ENCODE results near the gene IGF2R. TPM values are rescaled to one million over a fixed set of nuclear protein-coding genes. Genes with fewer than 3 reads are reported as not detected.

The IGF2R gene
- total and polyA plus RNA-seq, 8 donors = 56.5 to 153 (median 60.4) TPM

- intact Hi-C loops (cut with DNase I) = no loop called here
- H3K4me1 ChIP-seq = peaks cover 3 to 6% of the 10 kb centered on the region in 2 donors
- peaks cover 0 to 98% of the 10 kb centered on the region in 2 donors for H3K36me3 ChIP-seq
- no peak overlapping the region for H3K27ac ChIP-seq
- H3K4me3 ChIP-seq = no peak overlapping the region
- no peaks in the 10 kb centered on the region for H3K27me3 ChIP-seq
- DNase-seq (no peak), ATAC-seq (no peak)
- H3K9me3 ChIP-seq = no peaks in the 10 kb centered on the region
- no peak for TF ChIP-seq CTCF (IDR thresholded peaks at IDR 0.05)
Observed at GRCh38 chr6:160032538-160032937, 63.7 kb downstream of the IGF2R start.

- no peak overlapping the region for H3K4me3 ChIP-seq
- no peaks in the 10 kb centered on the region for H3K27me3 ChIP-seq
- peaks cover 0 to 81% of the 10 kb centered on the region in 2 donors for H3K36me3 ChIP-seq
- ATAC-seq (no peak), DNase-seq (no peak)
- TF ChIP-seq CTCF (IDR thresholded peaks at IDR 0.05) = no peak
- intact Hi-C loops (cut with DNase I) = no loop called here
- no peaks in the 10 kb centered on the region for H3K9me3 ChIP-seq
- no peak overlapping the region for H3K27ac ChIP-seq
- H3K4me1 ChIP-seq = peaks cover 3 to 6% of the 10 kb centered on the region in 2 donors
Observed at GRCh38 chr6:160034036-160034930, 65.4 kb downstream of the IGF2R start.

GRCh38 chr6:160035241-160035640 is 66.4 kb downstream of the IGF2R start:
- Histone ChIP-seq H3K9me3 (no peaks in the 10 kb centered on the region), H3K4me1 (peaks cover 0 to 3% of the 10 kb centered on the region in 2 donors), H3K4me3 (no peak overlapping the region), H3K27me3 (no peaks in the 10 kb centered on the region), H3K36me3 (peaks cover 0 to 80% of the 10 kb centered on the region in 2 donors), H3K27ac (no peak overlapping the region)
- TF ChIP-seq CTCF (IDR thresholded peaks at IDR 0.05) = no peak
- ATAC-seq (no peak), DNase-seq (no peak)
- intact Hi-C loops (cut with DNase I) = no loop called here

- no peak overlapping the region for H3K27ac ChIP-seq
Observed at GRCh38 chr6:160035693-160036330, 66.9 kb downstream of the IGF2R start.

More at GRCh38 chr6:160035693-160036330, 66.9 kb downstream of the IGF2R start:
- intact Hi-C loops (cut with DNase I) = no loop called here
- DNase-seq = no peak
- Histone ChIP-seq H3K4me3 (no peak overlapping the region), H3K36me3 (peaks cover 0 to 80% of the 10 kb centered on the region in 2 donors), H3K9me3 (no peaks in the 10 kb centered on the region), H3K4me1 (no peaks in the 10 kb centered on the region), H3K27me3 (no peaks in the 10 kb centered on the region)
- TF ChIP-seq CTCF (IDR thresholded peaks at IDR 0.05) = no peak
- no peak for ATAC-seq
